CD14-positive monocyte (primary cell): ENCODE measurements around the gene TEC. TPM values are rescaled to one million over a fixed set of nuclear protein-coding genes. Genes with fewer than 3 reads are reported as not detected.
"Not testable (repeated sequence)": the region's sequence is repeated elsewhere in the genome, so short reads cannot be mapped to it uniquely, and the experiment has no call there.

Experiments used
- DNase-seq, 3 donors: peaks; one replicate each; pipeline ENCODE4 v3.0.0-alpha.2; 2011 to 2022
- H2AFZ ChIP-seq: 2 replicates; pipeline ENCODE4 v1.6.0; 2012; ENCODE audit warnings: mild to moderate bottlenecking, low read depth, low read length, inconsistent platforms; ENCODE audit not compliant: insufficient read depth, poor library complexity, severe bottlenecking
- H3K27ac ChIP-seq, 2 donors: 1 replicate in 1 of 2; 2 replicates in 1 of 2; pipeline ENCODE4 v1.5.1; 2012 to 2013; ENCODE audit warnings: low read length in 2 of 2, control low read depth in 1 of 2, inconsistent platforms in 1 of 2, low read depth in 1 of 2, mild to moderate bottlenecking in 1 of 2
- H3K27me3 ChIP-seq, 2 donors: one replicate each; pipeline versions ENCODE4 v1.6.0 to v1.6.1; 2011 to 2013; ENCODE audit warnings: low read length in 2 of 2; ENCODE audit not compliant: control insufficient read depth in 2 of 2, insufficient read depth in 2 of 2
- H3K36me3 ChIP-seq, 2 donors: replicated peaks in 1 of 2; 1 replicate in 1 of 2; 2 replicates in 1 of 2; pipeline versions ENCODE4 v1.5.1 to v1.6.1; 2012 to 2013; ENCODE audit warnings: low read length in 2 of 2, control low read depth in 1 of 2, inconsistent platforms in 1 of 2, mild to moderate bottlenecking in 1 of 2; ENCODE audit not compliant: insufficient read depth in 2 of 2, control insufficient read depth in 1 of 2
- H3K4me1 ChIP-seq, 2 donors: 1 replicate in 1 of 2; 2 replicates in 1 of 2; pipeline versions ENCODE4 v1.5.1 to v1.6.1; 2012 to 2013; ENCODE audit warnings: low read length in 2 of 2, control low read depth in 1 of 2, inconsistent platforms in 1 of 2, mild to moderate bottlenecking in 1 of 2, moderate library complexity in 1 of 2; ENCODE audit not compliant: insufficient read depth in 2 of 2, control insufficient read depth in 1 of 2
- H3K4me2 ChIP-seq: replicated peaks from 2 replicates; pipeline ENCODE3; 2012; ENCODE audit warnings: low read length, moderate library complexity, mild to moderate bottlenecking; ENCODE audit not compliant: poor library complexity, severe bottlenecking; ENCODE audit errors: extremely low read depth
- H3K4me3 ChIP-seq, 3 experiments: fragments of 200-600 bp in 1 of 3; sonication (generic) in 1 of 3; replicated peaks in 1 of 3; 1 replicate in 2 of 3; 2 replicates in 1 of 3; pipeline ENCODE4 v1.5.1; 2011 to 2013; ENCODE audit warnings: low read length in 3 of 3, mild to moderate bottlenecking in 3 of 3, control low read depth in 2 of 3, low read depth in 2 of 3, inconsistent platforms in 1 of 3, moderate library complexity in 1 of 3
- H3K79me2 ChIP-seq: 2 replicates; pipeline ENCODE4 v1.6.0; 2012; ENCODE audit warnings: mild to moderate bottlenecking, control low read depth, inconsistent platforms, low read length, moderate library complexity; ENCODE audit not compliant: insufficient read depth
- H3K9ac ChIP-seq: 2 replicates; pipeline ENCODE4 v1.6.0; 2017; ENCODE audit warnings: low read length, mild to moderate bottlenecking; ENCODE audit not compliant: insufficient read depth, poor library complexity, severe bottlenecking
- H3K9me3 ChIP-seq, 2 donors: replicated peaks in 1 of 2; 1 replicate in 1 of 2; 2 replicates in 1 of 2; pipeline versions ENCODE4 v1.5.1 to v1.6.1; 2012 to 2013; ENCODE audit warnings: low read length in 2 of 2, control low read depth in 1 of 2; ENCODE audit not compliant: control insufficient read depth in 1 of 2, insufficient read depth in 1 of 2
- H4K20me1 ChIP-seq: 2 replicates; pipeline ENCODE4 v1.6.0; 2012; ENCODE audit warnings: mild to moderate bottlenecking, low read length, control low read depth, moderate library complexity; ENCODE audit not compliant: insufficient read depth
- H3K27ac Mint-ChIP-seq, 7 donors: one replicate each; pipeline ENCODE4 v1.8.0; 2020; ENCODE audit warnings: mild to moderate bottlenecking in 7 of 7, mixed read lengths in 7 of 7, moderate library complexity in 6 of 7, inconsistent platforms in 2 of 7
- H3K27me3 Mint-ChIP-seq, 3 donors: one replicate each; pipeline ENCODE4 v1.8.0; 2021 to 2022; ENCODE audit warnings: low read depth in 3 of 3, mild to moderate bottlenecking in 3 of 3, mixed read lengths in 3 of 3, moderate library complexity in 3 of 3, inconsistent platforms in 1 of 3
- H3K36me3 Mint-ChIP-seq, 2 donors: one replicate each; pipeline ENCODE4 v1.8.0; 2020; ENCODE audit warnings: mixed read lengths in 2 of 2, inconsistent platforms in 1 of 2, mild to moderate bottlenecking in 1 of 2
- H3K4me1 Mint-ChIP-seq: one replicate; pipeline ENCODE4 v1.8.0; 2020; ENCODE audit warnings: mild to moderate bottlenecking, mixed read lengths
- H3K4me3 Mint-ChIP-seq, 2 donors: one replicate each; pipeline ENCODE4 v1.8.0; 2020; ENCODE audit warnings: mild to moderate bottlenecking in 2 of 2, mixed read lengths in 2 of 2, moderate library complexity in 1 of 2
- H3K9me3 Mint-ChIP-seq, 7 donors: one replicate each; pipeline ENCODE4 v1.8.0; 2020 to 2022; ENCODE audit warnings: mixed read lengths in 7 of 7, mild to moderate bottlenecking in 6 of 7, moderate library complexity in 6 of 7, inconsistent platforms in 2 of 7
- WGBS: methylation state at CpG from one replicate; pipeline ENCODE4 v1.1.5; 2013; ENCODE audit warnings: missing lambda C conversion rate; ENCODE audit not compliant: insufficient coverage; 5-methylcytosine and 5-hydroxymethylcytosine counted together
- intact Hi-C, 2 donors: fragments of 100-400 bp; cut with micrococcal nuclease; formaldehyde crosslinking; loops; one replicate each; pipeline versions ENCODE4 v1.15.0 to v1.15.1; 2023
- polyA plus RNA-seq, 3 donors: library from polyadenylated mRNA; depleted of rRNA in 1 of 3; unstranded in 2 of 3; stranded (reverse) in 1 of 3; fragments of 300-500 nt in 2 of 3; fragments of >200 nt in 1 of 3; fragmentation: Illumina TruSeq in 2 of 3; gene quantifications; 1 replicate in 2 of 3; 2 replicates in 1 of 3; pipeline ENCODE4 v1.2.3, GENCODE V29; 2012 to 2021
- TF ChIP-seq, protein P1 (sequence below): fragments of 200-600 bp; IDR thresholded peaks from one replicate; pipeline ENCODE4 v1.8.0; 2022; ENCODE audit warnings: antibody characterized with exemption, mild to moderate bottlenecking

Gene TEC
- polyA plus RNA-seq, 3 donors = 0.30 to 2.5 (median 0.73) TPM

DNA sequence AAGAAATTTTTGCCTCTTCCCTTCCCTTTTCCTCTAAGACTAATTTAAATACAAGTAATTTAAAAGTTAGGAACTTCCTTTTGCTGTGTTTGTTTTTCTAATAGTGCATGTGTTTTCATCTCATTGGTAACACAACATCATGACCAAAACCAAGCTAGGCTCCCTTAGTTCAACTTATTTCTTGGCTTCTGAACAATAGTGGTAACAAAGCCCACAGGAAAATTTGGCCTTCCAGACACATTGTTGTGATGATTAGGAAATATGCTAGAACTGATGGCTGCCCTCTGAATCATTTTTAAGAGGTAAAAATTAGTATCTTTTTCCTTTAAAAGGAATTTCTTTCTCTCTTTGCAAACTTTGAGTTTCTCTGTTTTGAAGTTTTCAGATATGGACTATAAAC is 25.5 kb upstream of the TEC start:
- H3K4me2 ChIP-seq = no peak overlapping the region
- H3K4me3 ChIP-seq = no peak overlapping the region
- H2AFZ ChIP-seq = no peak overlapping the region
- H4K20me1 ChIP-seq = no peaks in the 10 kb centered on the region
- H3K36me3 Mint-ChIP-seq = no peaks in the 10 kb centered on the region
- TF ChIP-seq, protein P1, sequence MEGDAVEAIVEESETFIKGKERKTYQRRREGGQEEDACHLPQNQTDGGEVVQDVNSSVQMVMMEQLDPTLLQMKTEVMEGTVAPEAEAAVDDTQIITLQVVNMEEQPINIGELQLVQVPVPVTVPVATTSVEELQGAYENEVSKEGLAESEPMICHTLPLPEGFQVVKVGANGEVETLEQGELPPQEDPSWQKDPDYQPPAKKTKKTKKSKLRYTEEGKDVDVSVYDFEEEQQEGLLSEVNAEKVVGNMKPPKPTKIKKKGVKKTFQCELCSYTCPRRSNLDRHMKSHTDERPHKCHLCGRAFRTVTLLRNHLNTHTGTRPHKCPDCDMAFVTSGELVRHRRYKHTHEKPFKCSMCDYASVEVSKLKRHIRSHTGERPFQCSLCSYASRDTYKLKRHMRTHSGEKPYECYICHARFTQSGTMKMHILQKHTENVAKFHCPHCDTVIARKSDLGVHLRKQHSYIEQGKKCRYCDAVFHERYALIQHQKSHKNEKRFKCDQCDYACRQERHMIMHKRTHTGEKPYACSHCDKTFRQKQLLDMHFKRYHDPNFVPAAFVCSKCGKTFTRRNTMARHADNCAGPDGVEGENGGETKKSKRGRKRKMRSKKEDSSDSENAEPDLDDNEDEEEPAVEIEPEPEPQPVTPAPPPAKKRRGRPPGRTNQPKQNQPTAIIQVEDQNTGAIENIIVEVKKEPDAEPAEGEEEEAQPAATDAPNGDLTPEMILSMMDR = no peak
- intact Hi-C loops = no loop called here
- no peak overlapping the region for H3K9ac ChIP-seq
- no peak overlapping the region for H3K27ac Mint-ChIP-seq
- H3K4me1 Mint-ChIP-seq = peaks cover 3% of the 10 kb centered on the region
- no peaks in the 10 kb centered on the region for H3K79me2 ChIP-seq
- H3K27me3 Mint-ChIP-seq = peaks cover 0 to 2% (median 0%) of the 10 kb centered on the region in 3 donors
- H3K27ac ChIP-seq = no peak overlapping the region
- no peak overlapping the region for H3K4me3 Mint-ChIP-seq
- DNase-seq = no peak
- peaks cover 0 to 9% (median 4%) of the 10 kb centered on the region in 7 donors for H3K9me3 Mint-ChIP-seq
- no peaks in the 10 kb centered on the region for H3K27me3 ChIP-seq
- no peaks in the 10 kb centered on the region for H3K4me1 ChIP-seq
- no peaks in the 10 kb centered on the region for H3K9me3 ChIP-seq
- no peaks in the 10 kb centered on the region for H3K36me3 ChIP-seq

DNA sequence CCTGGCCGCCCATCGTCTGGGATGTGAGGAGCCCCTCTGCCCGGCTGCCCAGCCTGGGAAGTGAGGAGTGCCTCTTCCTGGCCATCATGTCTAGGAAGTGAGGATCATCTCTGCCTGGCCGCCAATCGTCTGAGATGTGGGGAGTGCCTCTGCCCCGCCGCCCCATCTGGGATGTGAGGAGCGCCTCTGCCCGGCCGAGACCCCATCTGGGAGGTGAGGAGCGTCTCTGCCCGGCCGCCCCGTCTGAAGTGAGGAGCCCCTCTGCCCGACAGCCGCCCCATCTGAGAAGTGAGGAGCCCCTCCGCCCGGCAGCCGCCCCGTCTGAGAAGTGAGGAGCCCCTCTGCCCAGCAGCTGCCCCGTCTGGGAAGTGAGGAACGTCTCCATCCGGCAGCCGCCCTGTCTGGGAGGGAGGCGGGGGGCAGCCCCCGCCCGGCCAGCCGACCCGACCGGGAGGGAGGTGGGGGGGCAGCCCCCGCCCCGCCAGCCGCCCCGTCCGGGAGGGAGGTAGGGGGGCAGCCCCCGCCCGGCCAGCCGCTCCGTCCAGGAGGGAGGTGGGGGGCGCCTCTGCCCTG is 22.7 kb upstream of the TEC start:
- H3K36me3 Mint-ChIP-seq, DNase-seq, H3K4me3 Mint-ChIP-seq, H4K20me1 ChIP-seq, H3K4me3 ChIP-seq, H3K27ac ChIP-seq, H3K9me3 Mint-ChIP-seq, H3K4me1 ChIP-seq, H3K27ac Mint-ChIP-seq, H3K9ac ChIP-seq, H3K79me2 ChIP-seq, H2AFZ ChIP-seq, H3K4me2 ChIP-seq, H3K4me1 Mint-ChIP-seq, H3K9me3 ChIP-seq, H3K36me3 ChIP-seq, H3K27me3 ChIP-seq, intact Hi-C loops, H3K27me3 Mint-ChIP-seq: not testable (repeated sequence)
- over 99% methylated on average over 20 of the region's 40 CpGs for WGBS
